Tibial nerve (tissue), 4 donors: ENCODE results near the gene TMED3. TPM values are rescaled to one million over a fixed set of nuclear protein-coding genes. Genes with fewer than 3 reads are reported as not detected.

Source experiments
- DNase-seq, 2 donors: peaks; one replicate each; pipeline ENCODE4 v3.0.0-alpha.2; 2019; ENCODE audit warnings: low spot score in 2 of 2
- H3K27ac ChIP-seq, 4 donors: fragments of 200-600 bp; sonication (generic) in 3 of 4; one replicate each; pipeline ENCODE4 v1.5.1; 2017 to 2019; ENCODE audit warnings: mild to moderate bottlenecking in 1 of 4
- H3K27me3 ChIP-seq, 2 donors: fragments of 200-600 bp; sonication (generic) in 1 of 2; one replicate each; pipeline versions ENCODE4 v1.5.1 to v1.6.0; 2017 to 2019
- H3K36me3 ChIP-seq, 3 donors: fragments of 200-600 bp; sonication (generic); one replicate each; pipeline ENCODE4 v1.5.1; 2018 to 2019
- H3K4me1 ChIP-seq, 4 donors: fragments of 200-600 bp; sonication (generic) in 3 of 4; one replicate each; pipeline ENCODE4 v1.5.1; 2017 to 2019
- H3K4me3 ChIP-seq, 4 donors: fragments of 200-600 bp; sonication (generic) in 3 of 4; one replicate each; pipeline ENCODE4 v1.5.1; 2017 to 2019; ENCODE audit warnings: mild to moderate bottlenecking in 1 of 4, moderate library complexity in 1 of 4
- H3K9me3 ChIP-seq, 4 donors: fragments of 200-600 bp; sonication (generic) in 3 of 4; one replicate each; pipeline ENCODE4 v1.5.1; 2017 to 2019
- EP300 ChIP-seq, 2 donors: sonication (generic); formaldehyde crosslinking; IDR thresholded peaks; one replicate each; pipeline ENCODE4 v1.6.1; 2017; ENCODE audit warnings: antibody characterized with exemption in 2 of 2, mild to moderate bottlenecking in 1 of 2
- POLR2A ChIP-seq, 2 donors: fragments of 450-650 bp; IDR thresholded peaks; one replicate each; pipeline ENCODE4 v1.6.1; 2017; ENCODE audit warnings: antibody characterized with exemption in 2 of 2, mild to moderate bottlenecking in 2 of 2, moderate library complexity in 2 of 2
- WGBS, 2 donors: methylation state at CpG; one replicate each; pipeline ENCODE4 v1.1.5; 2018; 5-methylcytosine and 5-hydroxymethylcytosine counted together
- total RNA-seq, 4 donors: library from RNA; depleted of rRNA; stranded (reverse); fragments of >200 nt; gene quantifications; one replicate each; pipeline ENCODE4 v1.1.0, GENCODE V29; 2016
- TF ChIP-seq, protein P1 (sequence below), 5 experiments: fragments of 200-600 bp in 3 of 5; fragments of 450-650 bp in 2 of 5; sonication (generic) in 3 of 5; IDR thresholded peaks; one replicate each; pipeline ENCODE4 v1.5.1; 2016 to 2019; ENCODE audit warnings: antibody characterized with exemption in 5 of 5, mild to moderate bottlenecking in 3 of 5, moderate library complexity in 2 of 5

Gene TMED3
- total RNA-seq, 4 donors from 2014 or later = 18.0 to 26.3 (median 23.4) TPM

DNA sequence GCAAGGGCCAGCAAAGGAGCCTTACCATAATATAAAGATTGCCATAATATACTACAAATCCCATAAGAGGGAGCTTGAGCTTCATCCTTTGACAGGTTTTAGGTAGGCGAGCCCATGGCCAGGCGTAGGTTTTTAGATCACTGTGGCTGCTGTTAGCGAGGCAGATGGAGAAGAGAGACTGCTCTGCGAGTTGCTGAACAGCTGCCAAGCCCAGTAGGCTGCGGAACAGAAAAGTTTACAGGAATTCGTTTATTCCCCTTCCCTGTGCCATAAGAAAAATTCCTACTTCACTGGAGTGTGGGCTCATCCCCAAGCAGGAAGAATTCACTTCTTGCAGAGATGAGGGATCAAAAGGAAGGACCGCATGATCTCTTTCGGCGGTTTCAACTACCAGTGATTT lies 30.5 kb downstream of the TMED3 start:
- Histone ChIP-seq H3K4me1 (no peaks in the 10 kb centered on the region), H3K4me3 (no peak overlapping the region), H3K36me3 (no peaks in the 10 kb centered on the region), H3K9me3 (no peaks in the 10 kb centered on the region), H3K27me3 (no peaks in the 10 kb centered on the region), H3K27ac (no peak overlapping the region)
- 64 to 65% methylated on average over 9 of the region's 9 CpGs for WGBS, 2 donors
- TF ChIP-seq POLR2A (IDR thresholded peaks at IDR 0.05) (no peak), EP300 (IDR thresholded peaks at IDR 0.05) (no peak)
- TF ChIP-seq, protein P1, sequence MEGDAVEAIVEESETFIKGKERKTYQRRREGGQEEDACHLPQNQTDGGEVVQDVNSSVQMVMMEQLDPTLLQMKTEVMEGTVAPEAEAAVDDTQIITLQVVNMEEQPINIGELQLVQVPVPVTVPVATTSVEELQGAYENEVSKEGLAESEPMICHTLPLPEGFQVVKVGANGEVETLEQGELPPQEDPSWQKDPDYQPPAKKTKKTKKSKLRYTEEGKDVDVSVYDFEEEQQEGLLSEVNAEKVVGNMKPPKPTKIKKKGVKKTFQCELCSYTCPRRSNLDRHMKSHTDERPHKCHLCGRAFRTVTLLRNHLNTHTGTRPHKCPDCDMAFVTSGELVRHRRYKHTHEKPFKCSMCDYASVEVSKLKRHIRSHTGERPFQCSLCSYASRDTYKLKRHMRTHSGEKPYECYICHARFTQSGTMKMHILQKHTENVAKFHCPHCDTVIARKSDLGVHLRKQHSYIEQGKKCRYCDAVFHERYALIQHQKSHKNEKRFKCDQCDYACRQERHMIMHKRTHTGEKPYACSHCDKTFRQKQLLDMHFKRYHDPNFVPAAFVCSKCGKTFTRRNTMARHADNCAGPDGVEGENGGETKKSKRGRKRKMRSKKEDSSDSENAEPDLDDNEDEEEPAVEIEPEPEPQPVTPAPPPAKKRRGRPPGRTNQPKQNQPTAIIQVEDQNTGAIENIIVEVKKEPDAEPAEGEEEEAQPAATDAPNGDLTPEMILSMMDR (IDR thresholded peaks at IDR 0.05) = no peak
- DNase-seq = no peak

DNA sequence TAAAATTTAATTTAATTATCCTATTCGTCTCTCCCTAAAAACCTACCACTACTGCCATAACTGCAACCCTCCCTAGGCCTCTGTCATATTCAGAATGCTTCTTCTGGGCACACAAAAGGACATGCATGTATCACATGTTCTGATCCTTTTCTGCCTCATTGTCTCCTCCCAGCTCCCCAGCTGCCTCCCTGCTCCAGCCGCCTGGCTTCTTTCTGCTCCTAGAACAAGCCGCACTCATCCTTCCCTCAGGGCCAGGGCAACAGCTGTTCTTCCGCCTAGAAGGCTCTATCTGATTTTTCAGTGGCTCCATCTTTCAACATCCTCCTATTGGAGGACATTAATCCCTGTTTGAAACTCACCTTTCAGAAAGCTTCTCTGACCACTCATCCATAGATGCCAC lies 38.6 kb downstream of the TMED3 start:
- TF ChIP-seq, protein P1 (IDR thresholded peaks at IDR 0.05) = no peak
- TF ChIP-seq EP300 (IDR thresholded peaks at IDR 0.05) = no peak
- TF ChIP-seq POLR2A (IDR thresholded peaks at IDR 0.05) = no peak
- no peak overlapping the region for H3K4me3 ChIP-seq
- H3K27me3 ChIP-seq = no peaks in the 10 kb centered on the region
- 84 to 85% methylated on average over 4 of the region's 4 CpGs for WGBS, 2 donors
- no peak for DNase-seq
- no peaks in the 10 kb centered on the region for H3K9me3 ChIP-seq
- H3K27ac ChIP-seq = no peak overlapping the region
- H3K4me1 ChIP-seq = no peaks in the 10 kb centered on the region
- no peaks in the 10 kb centered on the region for H3K36me3 ChIP-seq

- Histone ChIP-seq H3K27ac (no peak overlapping the region), H3K4me1 (no peaks in the 10 kb centered on the region), H3K4me3 (no peak overlapping the region), H3K36me3 (no peaks in the 10 kb centered on the region), H3K9me3 (no peaks in the 10 kb centered on the region), H3K27me3 (no peaks in the 10 kb centered on the region)
- no peak for DNase-seq
- TF ChIP-seq EP300 (IDR thresholded peaks at IDR 0.05) (no peak), POLR2A (IDR thresholded peaks at IDR 0.05) (no peak)
- TF ChIP-seq, protein P1 (IDR thresholded peaks at IDR 0.05) = no peak
- 80 to 86% methylated on average over 1 of the region's 1 CpG for WGBS, 2 donors
Measured at GRCh38 chr15:79352206-79352605, 41.3 kb downstream of the TMED3 start.

GRCh38 chr15:79357566-79357965 lies 46.7 kb downstream of the TMED3 start:
- H3K36me3 ChIP-seq = no peaks in the 10 kb centered on the region
- no peaks in the 10 kb centered on the region for H3K9me3 ChIP-seq
- no peak overlapping the region for H3K4me3 ChIP-seq
- H3K27me3 ChIP-seq = no peaks in the 10 kb centered on the region
- no peak for DNase-seq
- 86 to 89% methylated on average over 3 of the region's 3 CpGs for WGBS, 2 donors
- no peaks in the 10 kb centered on the region for H3K4me1 ChIP-seq
- no peak for TF ChIP-seq POLR2A (IDR thresholded peaks at IDR 0.05)
- no peak for TF ChIP-seq EP300 (IDR thresholded peaks at IDR 0.05)
- no peak overlapping the region for H3K27ac ChIP-seq

GRCh38 chr15:79358069-79358468 lies 47.2 kb downstream of the TMED3 start:
- Histone ChIP-seq H3K4me3 (no peak overlapping the region), H3K27me3 (no peaks in the 10 kb centered on the region), H3K27ac (no peak overlapping the region), H3K36me3 (no peaks in the 10 kb centered on the region), H3K4me1 (no peaks in the 10 kb centered on the region), H3K9me3 (no peaks in the 10 kb centered on the region)
- WGBS, 2 donors = 67 to 84% methylated on average over 3 of the region's 3 CpGs
- no peak for DNase-seq
- TF ChIP-seq POLR2A (IDR thresholded peaks at IDR 0.05) (no peak), EP300 (IDR thresholded peaks at IDR 0.05) (no peak)
- TF ChIP-seq, protein P1 (IDR thresholded peaks at IDR 0.05) = no peak
